OCI-M2 (cell line): ENCODE data around the gene NBEA.
A peak's percentile ranks its signal among the peaks of the same experiment; 100 is the strongest.

Source experiments
- DNase-seq: peaks from one replicate; lab custom pipeline; 2025; ENCODE audit not compliant: unreplicated experiment; lab: John Stamatoyannopoulos, UW

The NBEA gene

DNA sequence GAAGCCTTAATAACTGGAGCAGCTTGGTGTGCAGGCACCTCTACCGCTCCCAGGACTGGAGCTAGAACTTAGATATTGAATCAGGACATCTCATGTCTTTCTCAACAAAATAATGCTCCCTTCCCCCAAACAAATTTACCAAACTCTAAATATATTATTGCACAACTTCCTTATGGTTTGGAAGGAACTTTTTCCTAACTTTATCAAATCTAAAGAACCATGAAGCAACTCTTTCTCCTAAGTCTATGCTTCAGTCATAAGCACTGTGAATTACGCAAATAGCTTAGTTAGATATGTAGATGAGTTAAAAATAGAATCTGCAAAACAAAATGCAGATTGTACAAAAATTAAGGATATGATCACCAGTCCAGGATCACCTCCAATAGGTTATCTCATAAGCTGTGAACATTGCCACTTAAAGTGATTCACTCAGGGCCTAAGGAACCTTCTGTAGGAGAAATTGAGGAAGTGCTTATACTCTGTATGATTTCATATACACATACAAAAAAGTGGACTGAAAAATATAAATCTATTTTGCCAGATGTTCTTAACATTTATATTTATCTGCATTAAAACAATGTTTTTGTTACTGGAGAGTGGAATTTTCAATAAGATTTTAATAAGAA lies 554.8 kb downstream of the NBEA start:
- no peak for DNase-seq

DNA sequence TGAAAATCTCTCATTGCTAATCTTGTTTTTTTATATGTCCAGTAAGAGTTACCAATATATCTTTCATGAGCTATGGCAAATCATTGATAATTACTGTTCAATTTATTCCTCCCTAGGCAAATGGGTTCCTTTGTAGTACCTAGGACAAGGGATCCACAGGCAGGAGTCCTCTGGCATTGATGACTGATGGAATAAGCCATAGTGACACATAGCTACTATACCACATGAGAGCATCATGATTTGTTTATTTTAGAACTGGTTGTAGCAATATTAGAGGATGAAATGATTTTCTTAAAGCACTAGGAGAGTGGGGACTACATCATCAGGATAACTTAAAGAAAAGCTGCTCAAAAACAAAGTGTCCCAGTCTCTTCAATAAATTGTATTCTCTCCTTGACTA lies 556.2 kb downstream of the NBEA start:
- DNase-seq, result no peak

DNA sequence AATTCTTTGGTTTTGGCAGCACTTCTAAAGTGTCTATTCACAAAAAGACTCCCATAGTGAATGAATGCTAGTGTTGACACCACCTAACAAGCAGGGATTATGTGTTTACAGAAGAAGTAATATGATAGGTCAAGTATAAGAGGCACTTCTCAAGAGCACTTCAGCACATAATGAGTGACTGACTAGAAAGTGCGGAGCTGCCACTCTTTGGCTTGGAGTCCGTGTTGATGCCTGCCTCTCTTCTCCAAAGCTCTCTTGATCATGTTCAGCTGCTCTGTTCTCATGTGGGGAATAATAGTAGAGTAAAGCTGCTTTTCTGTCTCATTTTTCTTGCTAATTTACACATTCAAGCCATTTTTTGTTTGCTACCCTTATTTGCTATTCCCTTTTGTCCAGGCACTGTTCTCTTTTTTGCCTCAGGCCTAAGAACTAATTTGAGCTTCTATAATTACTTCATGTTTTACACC lies 557.2 kb downstream of the NBEA start:
- no peak for DNase-seq

DNA sequence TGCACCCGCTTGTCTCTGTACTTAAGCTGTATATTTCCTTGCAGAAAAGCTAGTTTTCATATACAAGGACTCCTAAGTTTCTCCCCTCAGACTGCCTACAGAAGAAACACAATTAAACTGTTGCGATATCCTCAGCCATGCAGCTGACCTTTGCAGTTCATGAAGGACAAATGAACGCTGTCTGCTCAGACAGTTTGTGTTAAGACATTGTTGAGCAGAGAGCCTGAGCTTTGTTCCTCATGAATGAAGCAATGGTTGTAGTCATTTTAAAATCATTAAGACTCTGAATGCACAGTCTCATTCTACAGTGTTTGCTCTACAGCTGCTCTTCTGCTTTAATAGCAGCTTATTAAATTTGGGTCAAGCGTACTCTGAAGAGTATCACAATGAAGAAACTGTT lies 557.6 kb downstream of the NBEA start:
- DNase-seq, result no peak

DNA sequence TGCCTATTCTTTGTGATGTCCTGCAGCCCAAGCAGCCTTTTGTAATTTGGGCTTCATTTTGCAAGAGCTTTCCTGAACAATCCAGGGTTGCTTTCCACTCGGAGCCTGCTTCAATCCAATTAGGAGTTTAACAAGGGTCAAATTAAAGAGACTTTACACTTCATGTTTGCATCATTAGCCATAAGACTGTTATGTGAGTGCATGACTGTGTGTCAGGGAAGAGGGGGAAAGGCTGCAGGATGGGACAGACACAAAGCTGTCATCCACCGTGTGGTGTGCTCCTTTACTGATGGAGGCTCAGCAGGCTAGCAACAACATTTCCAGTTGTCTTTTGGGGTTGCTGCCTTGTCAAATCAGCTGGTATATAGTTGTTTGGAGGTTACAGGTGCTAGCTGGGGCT lies 558.1 kb downstream of the NBEA start:
- no peak for DNase-seq

DNA sequence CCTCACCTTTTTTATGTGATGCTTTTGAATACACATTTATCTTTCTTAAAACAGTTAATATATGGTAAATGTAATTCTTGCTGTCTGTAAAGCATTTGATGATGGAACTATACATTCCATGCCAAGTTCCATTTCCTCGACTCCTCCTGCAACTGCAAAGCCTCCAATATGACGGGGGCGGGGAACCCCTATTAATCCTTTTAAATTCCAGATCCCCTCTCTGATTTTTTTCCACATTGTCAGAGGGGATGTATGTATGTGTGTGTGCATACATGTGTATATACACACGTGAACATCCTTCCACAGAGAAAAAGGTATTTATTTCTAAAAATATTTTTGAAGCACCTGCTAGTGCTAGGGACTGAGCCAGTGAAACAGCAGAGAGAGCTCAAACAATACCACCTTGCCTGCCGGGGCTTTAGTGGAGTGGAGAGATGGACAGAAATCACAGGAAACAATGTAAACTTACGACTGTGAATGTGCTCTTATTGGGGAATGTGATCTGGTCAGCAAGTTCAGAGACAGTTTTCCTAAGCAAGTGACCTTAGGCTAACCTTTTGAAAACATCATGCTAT lies 559.7 kb downstream of the NBEA start:
- no peak for DNase-seq

DNA sequence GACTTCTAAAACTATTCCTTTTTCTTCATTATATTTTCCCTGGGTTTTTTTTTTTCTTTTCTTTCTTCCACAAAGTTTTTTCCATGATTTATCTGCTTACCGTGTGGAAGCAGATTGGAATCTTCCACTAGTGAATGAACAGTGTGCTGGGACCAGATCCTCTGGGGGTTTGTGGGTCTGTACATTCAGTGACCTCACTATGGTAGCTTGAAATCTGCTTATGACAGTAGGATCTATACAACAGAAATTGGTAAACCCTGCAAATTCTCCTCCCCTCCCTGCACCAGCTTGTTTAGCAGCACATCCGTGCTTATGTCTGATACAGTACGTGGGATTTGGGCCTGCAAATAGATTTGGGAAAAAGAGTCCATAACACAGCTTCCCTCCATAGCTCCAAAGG lies 560.4 kb downstream of the NBEA start:
- no peak for DNase-seq

DNA sequence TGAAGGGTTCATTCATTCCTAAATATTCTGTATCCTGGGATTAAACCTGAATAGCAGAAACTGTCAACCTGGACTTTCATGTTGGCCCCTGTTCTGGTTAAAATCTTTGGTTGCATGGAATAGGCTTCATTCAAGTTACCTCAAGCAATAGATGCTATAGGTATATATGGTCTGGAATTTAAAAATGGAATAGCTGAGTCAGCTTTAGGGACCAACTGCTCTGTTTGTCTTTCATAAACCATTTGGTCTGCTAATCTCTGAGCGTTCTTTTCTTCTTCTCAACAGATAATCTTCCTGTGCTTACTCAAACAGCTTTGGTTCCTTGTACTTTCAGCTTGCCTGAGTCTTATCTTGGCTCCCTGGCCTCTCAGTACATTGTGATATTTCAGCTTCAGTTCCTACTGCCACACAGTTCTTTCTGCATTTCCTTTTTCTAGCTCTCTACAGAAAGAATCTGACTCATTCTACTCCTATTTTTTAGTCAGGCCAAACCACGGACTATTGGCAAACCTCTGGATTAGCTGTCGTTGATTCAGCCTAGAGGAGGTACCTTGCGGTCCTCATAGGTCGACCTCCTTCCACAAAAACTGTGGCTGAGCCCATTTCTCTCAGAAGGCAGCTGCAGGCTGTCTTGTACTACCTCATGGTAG lies 570.3 kb downstream of the NBEA start:
- DNase-seq, result peak; percentile 64

DNA sequence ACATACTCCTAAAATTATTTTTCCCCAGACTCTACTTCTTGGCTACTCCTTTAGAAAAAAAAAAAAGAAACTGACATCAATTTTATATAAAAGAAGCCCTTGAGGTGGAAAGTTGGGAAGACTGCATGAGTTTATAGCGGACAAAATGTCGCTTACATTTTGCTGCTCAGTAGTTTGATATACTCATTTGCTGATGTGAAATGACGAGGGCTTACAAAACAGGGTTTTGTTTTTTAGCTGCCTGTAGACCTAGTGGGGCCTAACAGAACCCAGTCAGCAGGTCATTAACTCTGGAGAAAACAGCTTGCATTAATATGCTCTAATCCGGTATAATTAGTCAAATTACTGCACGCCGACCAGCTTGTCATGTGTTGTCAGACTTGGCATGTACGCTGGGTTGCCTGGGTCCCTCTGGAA lies 572.0 kb downstream of the NBEA start:
- DNase-seq, result no peak

DNA sequence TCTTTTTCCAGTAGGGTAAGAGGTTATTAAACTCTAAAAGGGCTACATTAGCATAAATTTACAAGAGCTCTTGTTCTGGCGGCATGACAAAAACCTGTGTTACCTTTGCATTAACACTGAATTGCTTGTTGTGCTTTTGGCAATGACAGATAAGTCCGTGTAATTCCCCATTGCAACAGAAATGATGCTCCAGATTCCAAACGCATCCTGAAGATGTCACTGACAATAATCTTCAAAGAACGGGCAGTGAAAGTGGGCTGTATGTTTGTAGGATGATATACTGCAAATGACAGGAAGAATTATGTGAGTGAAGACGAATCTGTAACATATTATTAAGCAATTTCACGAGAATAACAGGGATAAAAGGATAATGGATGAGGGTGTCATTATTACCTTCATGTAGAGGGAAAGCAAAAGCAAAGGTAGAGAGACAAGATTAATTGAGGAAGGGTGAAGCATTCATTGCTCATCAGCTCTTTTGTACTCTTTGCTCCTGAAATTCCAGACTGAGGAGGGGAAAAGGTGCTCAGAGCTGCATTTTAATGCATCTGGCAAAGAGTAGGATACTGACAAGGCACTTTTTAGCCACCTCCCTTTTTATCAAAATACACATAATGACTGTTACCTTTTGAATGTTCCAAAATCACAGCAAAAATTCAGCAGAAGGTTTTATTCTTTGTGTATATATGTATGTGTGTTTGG lies 572.9 kb downstream of the NBEA start:
- no peak for DNase-seq

DNA sequence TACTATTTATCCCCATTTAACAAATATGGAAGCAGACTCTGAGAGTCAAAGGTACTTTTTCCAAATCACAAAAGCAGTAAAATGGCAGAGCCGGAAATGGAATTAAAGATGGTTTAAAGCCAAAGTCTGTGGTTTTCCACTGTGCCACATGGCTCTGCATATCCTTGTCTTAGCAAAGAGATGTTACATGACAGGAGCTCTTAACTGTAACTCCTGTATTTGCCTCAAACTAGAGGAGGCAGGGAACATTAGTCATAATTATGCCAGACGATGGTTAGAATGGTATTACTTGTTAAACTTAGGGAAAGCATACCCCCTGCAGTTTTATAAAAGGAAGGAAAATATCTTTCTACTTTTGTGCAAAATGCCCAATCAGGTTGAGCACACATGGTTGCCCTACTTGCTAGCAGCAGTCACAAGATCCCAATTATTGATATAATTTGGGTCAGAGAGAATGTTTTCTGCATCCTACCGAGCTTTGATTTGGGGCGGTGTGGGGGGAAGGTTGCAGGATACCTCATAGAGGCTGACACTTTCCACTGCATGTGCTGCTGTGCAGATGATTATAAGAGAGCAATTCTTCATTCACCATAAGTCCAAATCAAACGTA lies 576.4 kb downstream of the NBEA start:
- no peak for DNase-seq

DNA sequence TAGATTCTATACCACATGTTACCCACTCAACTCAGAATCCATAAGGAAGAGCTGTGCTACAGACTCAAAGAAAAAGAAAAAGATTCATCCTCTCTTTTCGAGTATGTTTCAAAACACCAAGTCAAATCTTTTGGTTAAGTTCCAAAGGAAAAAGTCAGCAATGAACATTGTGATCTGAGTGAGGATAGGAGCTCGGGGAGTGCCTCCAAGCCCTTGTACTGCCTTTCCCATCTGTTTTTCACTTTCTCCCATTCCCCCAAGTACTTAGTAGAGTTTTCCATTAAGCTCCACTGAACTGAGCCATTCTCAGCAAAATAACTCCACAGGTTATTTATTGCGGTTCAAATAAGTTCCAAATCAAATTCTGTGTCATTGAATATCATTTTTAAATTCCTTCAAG lies 582.1 kb downstream of the NBEA start:
- no peak for DNase-seq

DNA sequence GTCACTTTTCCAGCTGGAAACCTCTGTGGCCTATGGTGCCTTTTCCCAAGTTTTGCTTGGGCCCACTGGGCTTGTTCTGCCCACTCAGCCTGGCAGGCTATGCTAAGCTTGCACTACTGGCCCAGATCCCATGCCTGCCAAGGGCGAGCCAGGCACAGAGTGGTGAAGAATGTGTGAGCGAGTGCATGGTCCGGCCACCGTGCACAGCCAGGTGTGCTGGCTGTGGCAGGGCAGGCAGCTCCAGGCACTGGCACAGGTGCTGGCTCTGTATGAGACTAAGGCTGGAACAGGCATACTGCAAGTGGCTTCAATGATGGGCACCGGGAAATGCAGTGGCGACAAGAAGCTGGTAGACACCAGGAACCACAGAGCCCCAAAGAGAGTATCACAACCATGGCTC lies 584.5 kb downstream of the NBEA start:
- DNase-seq, result no peak

DNA sequence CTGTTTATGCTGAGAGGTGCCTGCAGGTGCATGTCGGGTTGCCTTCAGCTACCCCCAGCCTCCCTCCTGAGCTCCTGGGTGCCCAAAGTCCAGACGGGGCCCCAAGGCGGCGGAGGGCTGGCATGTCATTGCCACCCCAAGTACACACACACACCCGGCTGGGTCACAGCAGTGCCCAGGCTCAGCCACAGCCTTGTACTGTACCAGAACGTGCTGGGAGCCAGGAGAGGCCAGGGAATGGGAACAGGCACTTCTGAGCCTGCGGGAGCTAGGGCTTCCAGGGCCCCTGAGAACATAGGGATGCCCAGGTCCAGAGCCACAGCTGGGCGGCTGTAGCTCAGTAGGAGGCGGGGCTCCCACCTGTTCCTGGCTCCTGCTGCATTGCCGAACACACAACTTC lies 585.4 kb downstream of the NBEA start:
- no peak for DNase-seq

DNA sequence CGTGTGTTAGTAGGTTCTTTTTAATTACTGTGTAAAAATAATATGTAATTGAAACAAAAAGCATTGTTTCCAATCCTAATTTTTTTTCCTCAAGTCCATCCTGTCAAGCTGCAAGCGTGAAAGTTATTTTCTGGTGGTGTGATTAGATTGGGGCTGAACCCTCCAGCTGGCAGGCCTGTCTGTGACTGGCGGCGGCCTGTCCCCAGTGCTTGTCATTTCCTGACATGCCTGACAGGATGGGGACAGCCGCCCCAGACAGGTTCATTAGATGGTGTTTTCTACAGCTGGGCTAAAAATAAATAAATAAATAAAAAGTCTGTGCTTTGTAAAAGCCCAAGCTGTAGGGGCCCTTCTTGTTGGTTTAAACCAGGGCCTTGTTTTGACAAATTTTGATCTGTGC lies 588.1 kb downstream of the NBEA start:
- DNase-seq, result no peak

DNA sequence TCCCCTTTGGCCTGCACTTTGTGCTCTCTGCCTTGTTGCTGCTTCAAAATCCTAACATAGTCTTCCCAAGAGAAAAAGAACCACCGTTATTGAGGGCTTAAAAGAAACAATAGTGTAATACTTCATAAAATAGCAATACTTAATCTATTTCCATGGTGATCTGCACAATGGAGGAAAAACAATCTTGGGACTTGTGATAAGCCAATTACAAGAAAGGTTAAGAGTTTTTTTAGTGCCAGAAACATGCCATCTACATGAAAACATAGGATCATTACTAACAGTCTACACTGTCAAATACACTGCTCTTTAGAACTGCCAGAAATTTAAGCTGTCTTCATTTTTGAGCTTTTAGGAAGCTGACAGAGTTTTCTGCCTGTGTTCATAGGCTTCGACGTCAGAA lies 588.5 kb downstream of the NBEA start:
- no peak for DNase-seq

DNA sequence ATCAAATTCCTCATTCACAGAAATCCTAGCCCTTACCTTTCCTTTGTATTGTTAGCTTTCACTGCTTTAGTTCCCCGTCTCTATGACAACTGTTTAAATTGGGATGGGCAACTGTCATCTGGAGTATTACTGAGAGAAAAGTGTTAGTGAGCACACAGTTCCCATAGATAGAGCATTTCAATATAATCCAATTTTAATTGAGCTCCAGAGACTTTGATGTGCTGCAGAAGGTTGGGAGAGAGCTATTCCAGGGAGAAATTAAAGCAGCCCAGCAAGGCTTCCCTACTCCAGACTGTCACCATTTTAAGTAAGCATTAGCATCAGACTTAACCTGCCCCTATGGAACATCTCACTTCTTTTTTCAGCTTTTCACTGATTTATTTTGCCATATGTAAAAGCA lies 589.5 kb downstream of the NBEA start:
- DNase-seq, result no peak

DNA sequence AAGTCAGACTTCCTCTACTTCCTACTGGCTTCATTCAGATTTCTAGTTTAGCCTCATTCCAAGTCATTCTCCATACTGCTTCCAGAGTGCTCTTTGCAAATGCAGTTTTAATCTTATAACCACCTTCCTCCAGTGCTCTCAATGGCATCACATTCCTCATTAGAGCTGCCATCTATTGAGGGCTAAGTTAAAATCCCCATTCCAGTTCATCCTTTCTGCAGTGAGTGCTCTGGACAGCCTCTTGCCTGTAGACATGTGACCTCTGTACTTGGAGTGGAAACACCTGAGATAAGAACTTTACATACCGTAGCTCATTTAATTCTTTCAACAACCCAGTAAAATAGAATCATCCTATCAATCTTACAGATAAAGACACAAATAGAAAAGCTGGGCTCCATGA lies 592.3 kb downstream of the NBEA start:
- no peak for DNase-seq

DNA sequence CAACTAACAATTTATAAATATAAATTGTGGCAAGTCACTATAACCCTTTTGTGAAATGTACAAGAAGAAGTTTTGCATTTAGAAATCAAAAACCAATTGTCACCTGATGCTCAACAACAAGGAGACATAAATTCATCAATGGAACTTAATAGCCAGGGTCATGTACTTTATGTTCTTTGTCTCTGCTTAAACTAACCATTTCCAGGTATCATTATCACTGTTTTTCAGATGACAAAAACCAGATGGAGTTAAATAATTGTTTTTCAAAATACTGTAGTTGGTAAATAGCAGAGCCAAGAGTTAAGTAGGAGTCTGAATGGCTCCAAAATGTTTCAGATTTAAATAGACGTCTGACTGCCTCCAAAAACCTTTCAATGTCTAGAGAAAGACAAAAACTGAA lies 606.7 kb downstream of the NBEA start:
- DNase-seq, result no peak

DNA sequence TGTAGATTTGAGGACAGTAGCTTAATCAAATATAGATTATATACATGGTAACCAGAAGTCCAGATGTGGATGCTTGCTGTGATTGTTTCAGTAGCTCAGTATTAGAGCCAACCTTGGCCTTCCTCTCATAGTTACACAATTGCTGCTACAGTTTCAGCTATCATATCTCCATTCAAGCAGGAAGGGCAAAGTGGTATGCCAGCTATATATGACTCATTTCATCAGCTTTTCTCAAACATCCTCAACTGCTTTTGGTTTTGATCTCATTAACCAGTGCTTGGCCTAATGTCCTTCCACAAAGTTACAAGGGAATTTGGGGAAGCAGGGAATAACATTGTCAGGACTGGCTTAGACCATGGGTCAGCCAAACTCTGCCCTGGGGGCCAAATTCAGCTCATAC lies 607.4 kb downstream of the NBEA start:
- no peak for DNase-seq

DNA sequence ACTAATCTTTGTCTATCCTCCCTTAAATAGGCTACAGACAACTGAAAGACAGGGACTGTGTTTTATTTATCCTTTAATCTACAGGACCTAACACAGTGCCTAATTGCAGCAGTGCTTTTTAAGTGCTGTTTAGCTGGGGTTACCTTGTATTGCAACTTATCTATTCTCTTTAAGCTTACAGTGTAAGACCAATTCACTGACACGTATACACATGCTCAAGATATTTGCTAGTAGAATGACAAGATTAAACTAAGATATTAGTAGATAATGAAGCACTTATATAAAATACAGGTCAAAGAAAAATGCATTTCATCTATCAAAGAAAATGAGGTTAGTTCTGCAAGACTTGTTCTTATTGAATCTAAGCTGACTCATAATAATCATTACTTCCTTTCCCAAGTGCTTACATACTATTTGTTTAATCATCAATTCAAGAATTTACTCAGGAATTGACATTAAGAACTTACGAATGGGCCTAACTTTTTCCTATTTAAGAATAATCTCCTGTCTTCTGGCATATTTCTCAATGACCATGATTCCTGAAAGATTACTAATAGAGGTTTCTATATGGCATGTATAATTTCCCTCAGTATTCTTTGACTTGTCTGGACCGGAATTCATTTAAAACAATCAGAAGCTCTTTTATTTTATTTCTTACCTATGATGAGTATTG lies 610.2 kb downstream of the NBEA start:
- no peak for DNase-seq
